RWPE2 (cell line): ENCODE results near the gene COL4A1.

Experiments
- ATAC-seq: fragments of 200-7000 bp; cut with Tn5 transposase; 3 replicates; pipeline ENCODE4 v1.9.1; 2021; ENCODE audit warnings: low read depth
- DNase-seq: peaks from one replicate; pipeline ENCODE4 v3.0.0-alpha.2; 2020; ENCODE audit warnings: low spot score
- H3K27ac ChIP-seq: fragments of 450-650 bp; 2 replicates; pipeline ENCODE4 v1.5.1; 2017; ENCODE audit warnings: mild to moderate bottlenecking; ENCODE audit not compliant: poor library complexity, severe bottlenecking
- H3K27me3 ChIP-seq: fragments of 250-450 bp; sonication (Bioruptor Pico); 2 replicates; pipeline ENCODE4 v1.5.1; 2021; ENCODE audit warnings: mild to moderate bottlenecking, moderate library complexity; ENCODE audit not compliant: insufficient read depth, poor library complexity, severe bottlenecking
- H3K36me3 ChIP-seq: fragments of 250-450 bp; sonication (Bioruptor Pico); 2 replicates; pipeline ENCODE4 v1.5.1; 2020; ENCODE audit warnings: low read depth, mild to moderate bottlenecking, moderate library complexity
- H3K4me1 ChIP-seq: fragments of 250-450 bp; sonication (Bioruptor Pico); 2 replicates; pipeline ENCODE4 v1.5.1; 2021; ENCODE audit warnings: mild to moderate bottlenecking, moderate library complexity; ENCODE audit not compliant: insufficient read depth, poor library complexity, severe bottlenecking
- H3K4me3 ChIP-seq: fragments of 250-450 bp; sonication (Bioruptor Pico); 2 replicates; pipeline ENCODE4 v1.5.1; 2021; ENCODE audit warnings: mild to moderate bottlenecking, moderate library complexity; ENCODE audit not compliant: severe bottlenecking
- H3K9me3 ChIP-seq: fragments of 250-450 bp; sonication (Bioruptor Pico); 2 replicates; pipeline ENCODE4 v1.5.1; 2021; ENCODE audit warnings: mild to moderate bottlenecking, moderate library complexity; ENCODE audit not compliant: severe bottlenecking
- CTCF ChIP-seq: fragments of 450-650 bp; IDR thresholded peaks from one replicate; pipeline ENCODE4 v1.5.1; 2017; ENCODE audit warnings: mild to moderate bottlenecking, moderate library complexity; ENCODE audit not compliant: poor library complexity, severe bottlenecking

COL4A1 gene

DNA sequence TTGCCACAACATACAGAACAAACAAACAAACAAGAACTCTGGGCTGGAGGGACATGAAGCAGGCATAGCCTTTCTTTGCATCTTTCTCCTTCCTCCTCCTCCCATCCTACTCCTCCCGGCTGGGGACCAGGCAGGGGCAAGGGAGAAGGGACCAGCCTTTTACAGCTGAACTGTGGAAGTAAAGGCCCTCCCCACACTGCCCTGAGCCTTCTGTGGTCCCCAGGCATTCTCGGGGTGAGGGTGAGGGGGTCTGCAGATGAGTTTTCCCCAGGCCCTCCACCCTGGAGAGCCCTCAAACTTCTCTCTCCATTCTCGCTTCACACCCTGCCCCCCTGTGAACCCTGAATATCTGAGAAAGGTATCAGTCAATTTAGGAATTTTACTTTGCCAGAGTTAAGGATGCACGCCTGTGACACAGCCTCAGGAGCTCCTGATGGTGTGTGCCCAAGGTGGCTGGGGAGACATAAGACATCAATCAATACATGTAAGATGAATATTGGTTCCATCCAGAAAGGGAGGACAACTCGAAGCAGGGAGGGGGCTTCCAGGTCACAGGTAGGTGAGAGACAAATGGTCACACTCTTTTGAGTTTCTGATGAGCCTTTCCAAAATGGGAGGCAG is 170.9 kb downstream of the COL4A1 start:
- H3K27me3 ChIP-seq, result no peaks in the 10 kb centered on the region
- H3K4me3 ChIP-seq, result no peak overlapping the region
- TF ChIP-seq CTCF, result no peak
- no peak for ATAC-seq
- no peaks in the 10 kb centered on the region for H3K9me3 ChIP-seq
- no peaks in the 10 kb centered on the region for H3K36me3 ChIP-seq
- DNase-seq, result no peak
- no peak overlapping the region for H3K27ac ChIP-seq
- no peaks in the 10 kb centered on the region for H3K4me1 ChIP-seq

GRCh38 chr13:110134801-110135200 is 172.2 kb downstream of the COL4A1 start:
- DNase-seq, result no peak
- no peaks in the 10 kb centered on the region for H3K9me3 ChIP-seq
- no peak overlapping the region for H3K4me3 ChIP-seq
- H3K27me3 ChIP-seq, result no peaks in the 10 kb centered on the region
- no peak for TF ChIP-seq CTCF
- no peaks in the 10 kb centered on the region for H3K4me1 ChIP-seq
- H3K36me3 ChIP-seq, result no peaks in the 10 kb centered on the region
- no peak overlapping the region for H3K27ac ChIP-seq
- no peak for ATAC-seq

- TF ChIP-seq CTCF, result no peak
- H3K4me1 ChIP-seq, result peaks cover 1% of the 10 kb centered on the region
- H3K27me3 ChIP-seq, result no peaks in the 10 kb centered on the region
- no peak for ATAC-seq
- H3K9me3 ChIP-seq, result no peaks in the 10 kb centered on the region
- H3K36me3 ChIP-seq, result no peaks in the 10 kb centered on the region
- DNase-seq, result no peak
- no peak overlapping the region for H3K27ac ChIP-seq
- no peak overlapping the region for H3K4me3 ChIP-seq
Observed at GRCh38 chr13:110133425-110134235, 173.3 kb downstream of the COL4A1 start.

- peaks cover 13% of the 10 kb centered on the region for H3K4me1 ChIP-seq
- H3K27me3 ChIP-seq, result no peaks in the 10 kb centered on the region
- H3K27ac ChIP-seq, result no peak overlapping the region
- TF ChIP-seq CTCF, result no peak
- ATAC-seq, result no peak
- no peak for DNase-seq
- H3K9me3 ChIP-seq, result no peaks in the 10 kb centered on the region
- no peak overlapping the region for H3K4me3 ChIP-seq
- no peaks in the 10 kb centered on the region for H3K36me3 ChIP-seq
Observed at GRCh38 chr13:110132225-110132982, 174.6 kb downstream of the COL4A1 start.
